TTC549 (cell line): Measurements from ENCODE around the gene LOXL1.
"Not testable (repeated sequence)": the region's sequence is repeated elsewhere in the genome, so short reads cannot be mapped to it uniquely, and the experiment has no call there.

Experiments
- FAIRE-seq: peaks from 2 replicates; lab custom pipeline; 2012; peaks lifted over from hg19 to GRCh38; lab: Jason Lieb, UNC

Gene LOXL1

DNA sequence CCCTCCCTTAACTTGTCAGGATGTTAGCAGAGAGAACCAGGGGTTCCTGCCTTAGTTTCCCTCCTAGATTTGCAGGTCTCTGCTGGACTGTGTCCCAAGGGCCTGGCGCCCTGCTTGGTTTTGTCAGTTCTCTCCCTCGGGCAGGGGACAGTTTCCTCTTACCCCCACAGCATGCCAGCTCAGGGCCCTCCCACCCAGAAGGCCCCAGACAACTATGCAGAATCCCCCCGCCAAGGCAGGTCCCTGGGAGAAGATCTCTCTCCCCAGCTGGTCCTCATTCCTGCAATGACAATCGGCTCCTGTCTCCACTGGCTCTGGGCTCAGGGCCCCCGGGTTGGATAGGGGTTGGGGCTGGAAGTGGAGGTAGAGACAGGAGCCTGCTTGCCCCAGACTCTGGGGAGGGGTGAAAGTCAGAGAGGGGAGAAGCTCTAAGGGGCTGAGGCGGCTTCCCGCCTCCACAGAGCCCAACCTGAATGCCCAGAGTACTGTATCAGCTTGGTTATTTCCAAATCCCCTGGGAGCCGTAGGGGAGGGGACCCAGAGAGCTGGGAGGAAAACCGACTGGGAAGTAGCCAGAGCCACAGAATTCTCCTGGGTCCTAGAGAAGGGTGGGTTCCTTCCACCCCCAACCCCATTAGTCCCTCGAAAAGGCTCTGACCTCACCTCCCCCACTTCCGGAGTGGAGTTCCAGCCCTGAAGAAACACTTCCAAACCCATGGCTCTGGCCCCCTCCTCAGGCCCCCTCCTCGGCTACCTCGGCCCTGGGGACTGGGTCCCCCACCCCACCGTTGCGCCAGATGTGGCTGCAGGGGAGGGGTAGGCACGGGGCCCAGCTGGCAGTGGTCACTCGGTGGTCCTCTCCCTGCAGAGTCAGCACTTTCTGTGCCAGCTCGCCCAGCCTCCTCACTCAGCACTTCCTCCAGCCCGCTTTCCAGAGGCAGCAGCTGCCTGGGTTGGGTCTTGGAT lies 3.8 kb upstream of the LOXL1 start:
- no peak for FAIRE-seq

GRCh38 chr15:73923156-73923487 lies 3.1 kb upstream of the LOXL1 start:
- FAIRE-seq, result no peak

GRCh38 chr15:73923488-73924164 lies 2.6 kb upstream of the LOXL1 start:
- FAIRE-seq, result no peak

DNA sequence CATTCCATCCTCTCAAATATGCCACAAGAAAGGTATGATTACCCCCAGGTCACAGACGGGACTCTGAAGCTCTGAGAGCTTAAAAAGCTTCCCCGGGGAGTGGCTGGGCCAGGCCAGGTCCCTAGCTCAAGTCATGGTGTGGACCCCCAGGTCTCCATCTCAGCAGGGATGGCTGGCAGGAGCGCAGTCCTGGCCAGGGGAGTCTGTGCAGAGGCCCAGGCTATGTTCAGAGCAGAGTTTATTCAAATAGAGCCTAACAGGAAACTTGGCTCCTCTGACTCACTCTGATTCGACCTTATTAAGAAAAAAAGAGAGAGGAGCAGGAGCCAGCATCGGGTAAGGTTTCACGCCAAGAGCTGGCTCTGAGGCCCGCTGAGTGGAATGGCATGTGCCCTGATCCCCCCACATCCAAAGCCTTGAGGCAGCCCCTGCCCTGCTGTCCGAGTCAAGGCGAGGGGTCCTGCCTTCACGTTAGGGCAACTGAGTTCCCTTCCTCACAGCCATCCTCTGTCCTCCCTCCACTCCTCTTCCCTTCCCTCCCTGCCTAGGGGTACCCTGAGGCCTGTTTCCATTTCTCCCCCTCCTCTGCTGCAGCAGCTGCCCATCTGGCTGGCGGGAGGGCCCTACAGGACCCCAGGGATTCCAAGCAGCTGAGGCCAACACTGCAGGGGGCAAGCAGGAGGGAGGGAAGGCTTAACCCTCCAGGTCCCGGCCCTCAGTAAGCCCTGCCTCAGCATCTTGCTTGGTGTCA lies 1.9 kb upstream of the LOXL1 start:
- FAIRE-seq, result no peak

GRCh38 chr15:73925848-73926218 lies 429 bp upstream of the LOXL1 start:
- FAIRE-seq, result no peak

GRCh38 chr15:73927003-73927475 lies 777 bp downstream of the LOXL1 start:
- FAIRE-seq, result no peak

GRCh38 chr15:73927476-73928240 lies 1.4 kb downstream of the LOXL1 start:
- no peak for FAIRE-seq

- FAIRE-seq, result no peak
Observed at GRCh38 chr15:73928241-73928579, 1.9 kb downstream of the LOXL1 start.

- no peak for FAIRE-seq
Observed at GRCh38 chr15:73928971-73929627, 2.8 kb downstream of the LOXL1 start.

DNA sequence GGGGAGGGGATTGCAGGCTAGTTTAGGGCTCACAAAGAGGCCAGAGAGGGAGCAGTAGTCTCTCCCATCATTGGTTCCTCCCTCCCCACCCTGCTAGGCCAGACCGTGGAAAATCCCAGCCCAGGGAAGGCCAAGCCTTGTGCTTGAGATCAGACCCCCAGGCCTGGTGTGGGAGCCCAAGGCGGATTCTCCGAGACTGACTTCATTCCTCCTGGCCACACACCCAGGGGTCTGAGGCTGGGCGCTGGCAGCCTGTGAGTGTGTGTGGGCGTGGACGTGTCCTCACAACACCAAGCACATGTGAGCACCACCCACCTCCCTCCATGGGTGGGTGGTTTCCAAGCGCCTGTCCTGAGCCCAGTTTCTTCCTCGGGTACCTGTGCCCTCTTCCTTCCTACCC lies 4.1 kb downstream of the LOXL1 start:
- no peak for FAIRE-seq

DNA sequence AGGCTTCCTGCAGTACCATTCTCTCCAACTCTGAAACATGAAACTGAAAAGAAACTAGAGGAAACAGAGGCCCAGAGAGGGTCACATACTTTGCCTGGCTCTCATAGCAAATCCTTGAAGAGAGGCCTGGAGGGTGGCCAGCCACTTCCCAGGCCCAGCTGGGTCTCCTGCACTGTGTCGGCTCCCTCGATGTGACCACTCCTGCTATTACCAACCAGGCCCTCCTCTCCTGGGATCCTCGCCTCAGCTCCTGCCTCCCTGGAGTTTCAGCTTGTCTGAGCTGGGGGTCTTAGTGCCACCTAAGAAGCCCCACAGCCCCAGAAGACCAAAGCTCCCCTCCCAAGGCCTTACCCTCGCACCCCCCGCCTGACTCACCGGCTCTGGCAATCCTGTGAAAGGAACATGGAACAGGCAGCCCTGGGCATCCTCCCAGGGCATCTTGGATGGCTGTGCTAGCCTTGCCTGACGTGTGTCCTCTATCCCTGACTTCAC lies 4.6 kb downstream of the LOXL1 start:
- FAIRE-seq, result no peak

GRCh38 chr15:73931441-73931840 lies 5.2 kb downstream of the LOXL1 start:
- no peak for FAIRE-seq

DNA sequence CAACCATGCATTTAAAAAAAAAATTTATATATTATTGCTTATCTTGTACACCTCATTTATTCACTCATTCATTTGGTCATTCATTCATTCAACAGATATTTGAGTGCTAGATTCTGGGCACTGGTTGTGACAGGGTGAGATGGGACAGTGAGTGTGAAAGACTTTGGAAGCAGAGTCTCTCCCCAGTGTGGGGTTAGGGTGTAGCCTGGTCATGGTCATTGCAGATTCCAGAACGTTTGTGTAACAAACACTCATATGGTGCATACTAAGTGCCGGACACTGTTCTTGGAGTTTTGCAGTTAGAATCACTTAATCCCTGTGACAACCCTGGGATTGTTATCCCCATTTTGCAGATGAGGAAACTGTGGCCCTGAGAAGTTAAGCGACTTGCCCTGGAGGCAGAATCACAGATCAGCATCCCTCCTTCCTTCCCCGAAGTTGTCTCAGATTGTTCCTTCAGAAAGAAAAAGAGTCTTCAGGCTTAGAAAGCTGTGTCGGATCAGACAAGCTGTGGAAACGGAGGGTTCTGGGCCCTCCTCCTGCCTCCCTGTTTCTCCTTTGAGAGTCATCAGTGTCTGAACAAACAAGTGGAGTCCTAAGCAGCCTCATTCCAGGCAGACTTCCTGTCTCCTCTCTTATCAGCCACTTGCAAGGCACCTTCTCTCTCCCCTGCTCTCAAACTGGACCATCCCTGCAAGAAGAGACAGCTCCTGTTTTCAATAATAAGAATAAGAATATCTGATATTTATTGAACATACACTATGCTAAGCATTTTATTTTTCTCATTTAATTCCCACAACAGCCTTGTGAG lies 6.3 kb downstream of the LOXL1 start:
- no peak for FAIRE-seq

DNA sequence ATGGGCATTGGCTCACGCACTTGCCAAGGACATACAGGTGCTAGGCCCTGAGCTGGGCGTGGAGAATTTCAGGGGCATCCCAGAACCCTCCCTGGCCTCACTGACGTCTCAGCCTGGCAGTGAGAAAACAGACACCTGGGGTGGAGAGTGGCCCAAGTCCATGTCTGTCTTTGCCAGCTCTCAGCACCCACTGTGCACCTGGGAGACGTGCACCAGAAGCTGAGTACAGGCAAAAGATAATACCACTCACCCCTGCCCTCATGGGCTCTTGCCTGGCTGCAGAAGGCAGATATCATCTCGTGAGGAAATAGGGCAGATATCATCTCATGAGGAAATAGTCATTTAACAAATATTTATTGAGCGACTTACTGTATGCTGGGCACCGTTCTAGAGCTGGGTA lies 8.0 kb downstream of the LOXL1 start:
- FAIRE-seq, result no peak

GRCh38 chr15:73935547-73935946 lies 9.3 kb downstream of the LOXL1 start:
- FAIRE-seq, result no peak

DNA sequence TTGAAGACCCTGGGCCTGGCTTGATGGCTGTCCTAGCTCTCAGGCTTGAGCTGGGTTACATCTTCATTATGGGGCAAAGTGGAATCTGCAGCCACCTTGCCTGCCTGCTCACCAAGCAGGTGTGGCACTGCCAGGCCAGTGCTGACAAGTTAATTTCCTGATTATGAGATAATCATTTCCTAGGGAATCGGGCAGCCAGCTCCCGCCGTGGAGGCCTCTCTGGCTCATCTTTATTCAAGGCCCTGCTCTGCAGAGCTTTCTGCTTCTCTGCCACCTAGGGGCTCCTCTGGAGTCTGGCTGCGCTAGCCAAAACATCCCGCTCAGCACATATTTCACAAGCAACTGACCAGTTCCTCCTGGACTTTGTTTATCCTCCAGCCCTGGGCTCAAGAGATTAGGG lies 9.9 kb downstream of the LOXL1 start:
- no peak for FAIRE-seq

GRCh38 chr15:73936588-73937290 lies 10.5 kb downstream of the LOXL1 start:
- no peak for FAIRE-seq

DNA sequence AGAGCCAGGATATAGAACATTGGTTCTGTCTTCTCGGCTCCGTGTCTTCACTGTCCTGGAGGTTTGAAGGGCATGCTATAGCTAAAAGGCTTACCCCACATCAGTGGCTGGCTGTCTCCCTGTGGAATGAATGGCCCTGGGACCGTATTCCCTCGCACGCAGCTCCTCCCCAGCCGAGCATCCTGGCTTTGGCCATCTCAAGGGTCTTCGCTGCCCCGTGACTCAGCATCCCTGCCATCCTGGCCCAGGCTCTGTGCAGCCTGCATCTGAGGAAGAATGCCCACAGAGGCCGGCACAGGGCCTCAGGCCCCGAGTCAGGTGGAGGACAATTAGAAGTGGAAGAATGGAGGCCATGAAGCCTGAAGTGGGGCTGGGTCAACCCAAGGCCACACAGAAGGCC lies 11.0 kb downstream of the LOXL1 start:
- FAIRE-seq, result no peak

DNA sequence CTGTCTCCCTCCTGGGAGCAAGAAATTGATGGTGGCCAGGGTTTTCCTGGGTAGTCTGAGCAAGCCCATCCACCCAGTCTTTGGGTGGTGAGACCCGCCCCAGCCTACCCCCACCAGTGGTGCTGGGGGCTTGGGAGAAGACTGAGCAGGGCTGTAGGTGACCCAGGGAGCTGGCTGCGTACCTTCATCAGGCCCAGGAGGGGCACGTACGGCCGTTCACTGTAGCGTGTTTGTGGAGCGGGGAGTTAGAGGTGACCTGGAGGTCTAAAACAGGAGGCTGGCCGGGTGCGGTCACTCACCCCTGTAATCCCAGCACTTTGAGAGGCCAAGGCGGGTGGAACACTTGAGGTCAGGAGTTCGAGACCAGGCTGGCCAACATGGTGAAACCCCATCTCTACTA lies 11.5 kb downstream of the LOXL1 start:
- no peak for FAIRE-seq

DNA sequence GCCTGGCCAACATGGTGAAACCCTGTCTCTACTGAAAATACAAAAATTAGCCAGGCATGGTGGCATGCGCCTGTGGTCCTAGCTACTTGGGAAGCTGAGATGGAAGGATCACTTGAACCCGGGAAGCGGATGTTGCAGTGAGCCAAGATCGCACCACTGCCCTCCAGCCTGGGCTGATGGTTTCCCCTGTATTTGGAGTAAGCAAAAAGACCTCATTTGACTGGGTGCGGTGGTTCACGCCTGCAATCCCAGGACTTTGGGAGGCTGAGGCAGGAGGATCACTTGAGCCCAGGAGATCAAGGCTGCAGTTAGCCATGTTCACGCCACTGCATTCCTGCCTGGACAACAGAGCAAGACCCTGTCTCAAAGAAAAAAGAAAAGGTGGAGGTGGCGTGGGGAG lies 12.3 kb downstream of the LOXL1 start:
- not testable (repeated sequence) for FAIRE-seq
